IMR-90 (cell line): ENCODE measurements around the gene CYP8B1. TPM values are rescaled to one million over a fixed set of nuclear protein-coding genes. Genes with fewer than 3 reads are reported as not detected.

Experiments used
- ATAC-seq: fragments of 200-7000 bp; cut with Tn5 transposase; 2 replicates; pipeline ENCODE4 v1.9.1; 2020; ENCODE audit warnings: low read depth, mild to moderate bottlenecking, moderate library complexity
- BruUV-seq: library from RNA; stranded (reverse); fragments of 400-500 nt; replicated peaks from 2 replicates; lab custom pipeline; 2021; lab: Mats Ljungman, UMichigan
- CTCF ChIA-PET: fragments of 300-600 bp; formaldehyde crosslinking; extraction: SDS; loops from one replicate; lab custom pipeline; 2021; ENCODE audit warnings: antibody characterized with exemption; lab: Yijun Ruan, JAX
- POLR2A ChIA-PET: fragments of 300-600 bp; sonication (Branson Sonifier 250); formaldehyde crosslinking; loops from one replicate; lab custom pipeline; 2022; ENCODE audit warnings: antibody characterized with exemption; ENCODE audit not compliant: unreplicated experiment; lab: Charles Lee
- DNase-seq: peaks from one replicate; pipeline ENCODE4 v3.0.0; 2013
- H2AFZ ChIP-seq: replicated peaks from 2 replicates; pipeline ENCODE3; 2013; ENCODE audit warnings: low read length, mild to moderate bottlenecking; ENCODE audit not compliant: poor library complexity
- H2AK5ac ChIP-seq: 2 replicates; pipeline ENCODE4 v1.6.1; 2013; ENCODE audit warnings: low read depth, low read length, inconsistent platforms
- H2AK9ac ChIP-seq: replicated peaks from 2 replicates; pipeline ENCODE3; 2013; ENCODE audit warnings: mild to moderate bottlenecking, low read depth, low read length, moderate library complexity; ENCODE audit not compliant: poor library complexity
- H2BK120ac ChIP-seq: 2 replicates; pipeline ENCODE4 v1.6.1; 2013; ENCODE audit warnings: low read depth, low read length, inconsistent platforms
- H2BK15ac ChIP-seq: 3 replicates; pipeline ENCODE4 v1.6.1; 2013; ENCODE audit warnings: low read depth, low read length, inconsistent platforms
- H2BK20ac ChIP-seq: 2 replicates; pipeline ENCODE4 v1.6.1; 2013; ENCODE audit warnings: low read depth, mild to moderate bottlenecking, inconsistent platforms, low read length, moderate library complexity
- H2BK5ac ChIP-seq: 2 replicates; pipeline ENCODE4 v1.6.1; 2013; ENCODE audit warnings: mild to moderate bottlenecking, low read depth, low read length, inconsistent platforms; ENCODE audit not compliant: poor library complexity, severe bottlenecking
- H3K14ac ChIP-seq: replicated peaks from 2 replicates; pipeline ENCODE4 v1.6.1; 2013; ENCODE audit warnings: low read depth, low read length, inconsistent platforms
- H3K18ac ChIP-seq: 2 replicates; pipeline ENCODE4 v1.6.1; 2013; ENCODE audit warnings: low read depth, low read length, control low read depth
- H3K23ac ChIP-seq: 2 replicates; pipeline ENCODE4 v1.6.1; 2013; ENCODE audit warnings: low read depth, low read length, inconsistent platforms
- H3K27ac ChIP-seq: 2 replicates; pipeline ENCODE4 v1.5.1; 2013; ENCODE audit warnings: mild to moderate bottlenecking, control low read depth, low read length; ENCODE audit not compliant: insufficient read depth
- H3K27me3 ChIP-seq: 2 replicates; pipeline ENCODE4 v1.6.1; 2013; ENCODE audit warnings: low read length; ENCODE audit not compliant: control insufficient read depth, insufficient read depth
- H3K36me3 ChIP-seq: 2 replicates; pipeline ENCODE4 v1.6.1; 2013; ENCODE audit warnings: low read length, mixed read lengths; ENCODE audit not compliant: control insufficient read depth, insufficient read depth
- H3K4ac ChIP-seq: 2 replicates; pipeline ENCODE4 v1.6.1; 2013; ENCODE audit warnings: low read depth, low read length, inconsistent platforms
- H3K4me1 ChIP-seq: 2 replicates; pipeline ENCODE4 v1.6.1; 2013; ENCODE audit warnings: low read length, mixed read lengths; ENCODE audit not compliant: control insufficient read depth, insufficient read depth
- H3K4me2 ChIP-seq: 2 replicates; pipeline ENCODE4 v1.6.1; 2013; ENCODE audit warnings: low read depth, mild to moderate bottlenecking, control low read depth, low read length, moderate library complexity
- H3K4me3 ChIP-seq: 2 replicates; pipeline ENCODE4 v1.5.1; 2013; ENCODE audit warnings: low read depth, mild to moderate bottlenecking, control low read depth, low read length, moderate library complexity; ENCODE audit not compliant: insufficient read depth
- H3K56ac ChIP-seq: 2 replicates; pipeline ENCODE4 v1.6.1; 2013; ENCODE audit warnings: low read length, inconsistent platforms; ENCODE audit not compliant: insufficient read depth; ENCODE audit errors: extremely low read depth
- H3K79me1 ChIP-seq, 2 experiments: 2 replicates each; pipeline ENCODE4 v1.6.1; 2013; ENCODE audit warnings: low read length in 2 of 2, inconsistent platforms in 1 of 2, low read depth in 1 of 2
- H3K9ac ChIP-seq: 2 replicates; pipeline ENCODE4 v1.6.1; 2013; ENCODE audit warnings: low read depth, low read length, control low read depth
- H3K9me1 ChIP-seq: 2 replicates; pipeline ENCODE4 v1.6.1; 2013; ENCODE audit warnings: low read length, inconsistent platforms; ENCODE audit not compliant: insufficient read depth
- H3K9me3 ChIP-seq: 2 replicates; pipeline ENCODE4 v1.6.1; 2013; ENCODE audit warnings: low read length; ENCODE audit not compliant: control insufficient read depth, insufficient read depth
- H4K20me1 ChIP-seq: 2 replicates; pipeline ENCODE4 v1.6.1; 2013; ENCODE audit warnings: low read length, inconsistent platforms; ENCODE audit not compliant: insufficient read depth
- H4K5ac ChIP-seq: 2 replicates; pipeline ENCODE4 v1.6.1; 2013; ENCODE audit warnings: mild to moderate bottlenecking, low read depth, low read length, control low read depth
- H4K8ac ChIP-seq, 2 experiments: 2 replicates each; pipeline ENCODE4 v1.6.1; 2013; ENCODE audit warnings: low read depth in 2 of 2, low read length in 2 of 2, control low read depth in 1 of 2, inconsistent platforms in 1 of 2
- H4K91ac ChIP-seq: 2 replicates; pipeline ENCODE4 v1.6.1; 2013; ENCODE audit warnings: low read depth, low read length, inconsistent platforms; ENCODE audit not compliant: insufficient read depth
- ELK1 ChIP-seq: fragments of 150-350 bp; IDR thresholded peaks from 2 replicates; pipeline ENCODE4 v1.6.1; 2016; ENCODE audit warnings: low read depth, mild to moderate bottlenecking, low read length, moderate library complexity, borderline replicate concordance
- MAFK ChIP-seq: IDR thresholded peaks from 2 replicates; pipeline ENCODE4 v1.6.1; 2012; ENCODE audit warnings: low read depth, low read length, improper control_type of control experiment
- NFE2L2 ChIP-seq: fragments of 150-350 bp; IDR thresholded peaks from 2 replicates; pipeline ENCODE4 v1.6.1; 2016; ENCODE audit warnings: low read depth, mild to moderate bottlenecking, low read length
- RAD21 ChIP-seq: IDR thresholded peaks from 2 replicates; pipeline ENCODE4 v1.6.1; 2012; ENCODE audit warnings: low read length, improper control_type of control experiment
- RCOR1 ChIP-seq: IDR thresholded peaks from 2 replicates; pipeline ENCODE4 v1.6.1; 2012; ENCODE audit warnings: mild to moderate bottlenecking, low read length, improper control_type of control experiment; ENCODE audit not compliant: insufficient replicate concordance
- SMC3 ChIP-seq: fragments of 150-350 bp; IDR thresholded peaks from 2 replicates; pipeline ENCODE4 v1.6.1; 2016; ENCODE audit warnings: low read depth, mild to moderate bottlenecking, antibody characterized with exemption, low read length, moderate library complexity
- WGBS, 2 experiments: methylation state at CpG; one replicate each; pipeline versions ENCODE4 v1.1.5 to v1.1.7; 2013; ENCODE audit warnings: missing lambda C conversion rate in 2 of 2; ENCODE audit not compliant: insufficient read length in 1 of 2; ENCODE audit errors: extremely low coverage in 2 of 2; 5-methylcytosine and 5-hydroxymethylcytosine counted together
- dilution Hi-C: fragments of 300-500 bp; cut with HindIII; formaldehyde crosslinking; loops from one replicate; pipeline ENCODE4 v1.14.3; 2018; ENCODE audit warnings: low sequenced_read_pairs; ENCODE audit not compliant: unreplicated experiment
- in situ Hi-C: fragments of 300-500 bp; cut with MboI; formaldehyde crosslinking; loops from 3 replicates; pipeline ENCODE4 v1.14.3; 2019; ENCODE audit warnings: low sequenced_read_pairs, inconsistent platforms, mixed read lengths
- intact Hi-C: fragments of 100-400 bp; cut with micrococcal nuclease; formaldehyde crosslinking; loops from 2 replicates; pipeline ENCODE4 v1.10.0; 2022
- polyA plus RNA-seq, 3 experiments: library from polyadenylated mRNA; depleted of rRNA; stranded (reverse); fragments of >200 nt; gene quantifications; 2 replicates each; pipeline ENCODE4 v1.2.3, GENCODE V29; 2012; ENCODE audit warnings: low replicate concordance in 1 of 3
- total RNA-seq: library from RNA; depleted of rRNA; stranded (reverse); fragments of >200 nt; gene quantifications from 2 replicates; pipeline ENCODE4 v1.2.3, GENCODE V29; 2012

CYP8B1 gene
- total and polyA plus RNA-seq, 2 of the 4 experiments (the other 2 are of a cell fraction), result not detected

GRCh38 chr3:42830437-42831320 lies 45.0 kb downstream of the CYP8B1 start (continued):
- TF ChIP-seq SMC3, result peak; percentile 26; the same call in 1 of the 2 replicates

GRCh38 chr3:42829628-42830436 lies 45.8 kb downstream of the CYP8B1 start:
- no peak overlapping the region for H2AFZ ChIP-seq
- no peak overlapping the region for H2BK20ac ChIP-seq
- no CpG with 5 or more reads among the region's 5 CpGs for WGBS, 2 experiments
- H3K4me1 ChIP-seq, result no peaks in the 10 kb centered on the region
- H3K36me3 ChIP-seq, result no peaks in the 10 kb centered on the region
- H3K4me3 ChIP-seq, result no peak overlapping the region
- ChIA-PET CTCF (no interaction called here), POLR2A (no interaction called here)
- no peaks in the 10 kb centered on the region for H3K79me1 ChIP-seq
- ATAC-seq (no peak), DNase-seq (no peak)
- no peak overlapping the region for H4K5ac ChIP-seq
- H3K9me1 ChIP-seq, result no peaks in the 10 kb centered on the region
- no peak overlapping the region for H2BK120ac ChIP-seq
- no peak overlapping the region for H4K8ac ChIP-seq
- H2BK15ac ChIP-seq, result no peak overlapping the region
- intact Hi-C loops, result loop anchor here (2.0 kb wide), 1 partner anchor 49 kb away; no protein-coding TSS in a partner anchor
- no peaks in the 10 kb centered on the region for H4K20me1 ChIP-seq
- no peak overlapping the region for H4K91ac ChIP-seq
- in situ Hi-C loops, result no loop called here
- H3K4ac ChIP-seq, result no peak overlapping the region
- BruUV-seq, result no TSS peak
- H2AK5ac ChIP-seq, result no peak overlapping the region
- no peak overlapping the region for H2BK5ac ChIP-seq
- H3K9me3 ChIP-seq, result no peaks in the 10 kb centered on the region
- no peak overlapping the region for H2AK9ac ChIP-seq
- H3K23ac ChIP-seq, result no peak overlapping the region
- no peak for TF ChIP-seq MAFK
- no peak for TF ChIP-seq ELK1
- TF ChIP-seq NFE2L2, result no peak
- no peak for TF ChIP-seq RAD21
- no peak for TF ChIP-seq RCOR1
- no peak overlapping the region for H3K56ac ChIP-seq
- H3K14ac ChIP-seq, result no peak overlapping the region
- H3K18ac ChIP-seq, result no peak overlapping the region
- dilution Hi-C loops, result no loop called here
- no peak overlapping the region for H3K4me2 ChIP-seq
- H3K27me3 ChIP-seq, result peaks cover 13% of the 10 kb centered on the region
- H3K27ac ChIP-seq, result no peak overlapping the region
- H3K9ac ChIP-seq, result no peak overlapping the region
